Measurements from ENCODE around the gene MED29.

DNA sequence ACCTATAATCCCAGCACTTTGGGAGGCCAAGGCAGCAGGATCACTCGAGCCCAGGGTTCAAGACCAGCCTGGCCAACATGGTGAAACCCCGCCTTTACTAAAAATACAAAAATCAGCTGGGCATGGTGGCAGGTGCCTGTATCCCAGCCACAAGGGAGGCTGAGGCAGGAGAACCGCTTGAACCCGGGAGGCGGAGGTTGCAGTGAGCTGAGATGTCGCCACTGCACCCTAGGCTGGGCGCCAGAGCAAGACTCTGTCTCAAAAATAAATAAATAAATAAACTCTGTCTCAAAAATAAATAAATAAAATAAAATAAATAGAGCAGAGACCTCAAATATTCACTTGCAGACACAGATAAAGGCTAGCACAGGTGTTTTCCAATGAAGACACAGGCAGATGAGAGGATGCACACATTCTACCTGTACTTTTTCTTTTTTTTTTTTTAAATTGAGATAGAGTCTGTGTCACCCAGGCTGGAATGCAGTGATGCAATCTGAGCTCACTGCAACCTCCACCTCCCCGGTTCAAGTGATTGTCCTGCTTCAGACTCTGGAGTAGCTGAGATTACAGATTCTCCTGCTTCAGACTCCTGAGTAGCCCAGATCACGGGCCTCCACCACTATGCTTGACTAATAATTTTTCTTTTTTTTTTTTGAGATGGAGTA lies 47.2 kb downstream of the MED29 start:
- no peak for TF ChIP-seq POLR2A (IDR thresholded peaks at IDR 0.05)
- TF ChIP-seq, protein P1, sequence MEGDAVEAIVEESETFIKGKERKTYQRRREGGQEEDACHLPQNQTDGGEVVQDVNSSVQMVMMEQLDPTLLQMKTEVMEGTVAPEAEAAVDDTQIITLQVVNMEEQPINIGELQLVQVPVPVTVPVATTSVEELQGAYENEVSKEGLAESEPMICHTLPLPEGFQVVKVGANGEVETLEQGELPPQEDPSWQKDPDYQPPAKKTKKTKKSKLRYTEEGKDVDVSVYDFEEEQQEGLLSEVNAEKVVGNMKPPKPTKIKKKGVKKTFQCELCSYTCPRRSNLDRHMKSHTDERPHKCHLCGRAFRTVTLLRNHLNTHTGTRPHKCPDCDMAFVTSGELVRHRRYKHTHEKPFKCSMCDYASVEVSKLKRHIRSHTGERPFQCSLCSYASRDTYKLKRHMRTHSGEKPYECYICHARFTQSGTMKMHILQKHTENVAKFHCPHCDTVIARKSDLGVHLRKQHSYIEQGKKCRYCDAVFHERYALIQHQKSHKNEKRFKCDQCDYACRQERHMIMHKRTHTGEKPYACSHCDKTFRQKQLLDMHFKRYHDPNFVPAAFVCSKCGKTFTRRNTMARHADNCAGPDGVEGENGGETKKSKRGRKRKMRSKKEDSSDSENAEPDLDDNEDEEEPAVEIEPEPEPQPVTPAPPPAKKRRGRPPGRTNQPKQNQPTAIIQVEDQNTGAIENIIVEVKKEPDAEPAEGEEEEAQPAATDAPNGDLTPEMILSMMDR (IDR thresholded peaks at IDR 0.05), result no peak

All from Peyer's patch (tissue), 4 donors.